ENCODE measurements around the gene MOGAT3.

MOGAT3 gene

GRCh38 chr7:101220295-101220694 lies 19.5 kb upstream of the MOGAT3 start:
- ATAC-seq (replicated peaks) (no peak), DNase-seq (no peak)
- Mint-ChIP-seq H3K27me3 (no peaks in the 10 kb centered on the region), H3K9me3 (no peaks in the 10 kb centered on the region), H3K4me3 (no peak overlapping the region), H3K36me3 (peaks cover 36 to 56% of the 10 kb centered on the region in 2 donors), H3K27ac (no peak overlapping the region), H3K4me1 (peaks cover 26 to 48% of the 10 kb centered on the region in 2 donors)

- H3K4me1 Mint-ChIP-seq: peaks cover 26 to 41% of the 10 kb centered on the region in 2 donors
- peak overlapping the region; percentile 92 to 98 for H3K4me3 Mint-ChIP-seq
- H3K36me3 Mint-ChIP-seq: peaks cover 32 to 49% of the 10 kb centered on the region in 2 donors
- H3K27me3 Mint-ChIP-seq: no peaks in the 10 kb centered on the region
- ATAC-seq (replicated peaks) (peak; percentile 1 to 12), DNase-seq (no peak)
- H3K9me3 Mint-ChIP-seq: no peaks in the 10 kb centered on the region
- H3K27ac Mint-ChIP-seq: peak overlapping the region; percentile 96
Measured at GRCh38 chr7:101218236-101219125, 17.6 kb upstream of the MOGAT3 start.

- peak; percentile 78 to 87 for ATAC-seq (replicated peaks)
- Mint-ChIP-seq H3K4me1 (peaks cover 26 to 41% of the 10 kb centered on the region in 2 donors), H3K27ac (peak within 1 kb of the TSS; percentile 96), H3K36me3 (peaks cover 26 to 40% of the 10 kb centered on the region in 2 donors), H3K4me3 (peak within 1 kb of the TSS; percentile 92 to 98), H3K27me3 (no peaks in the 10 kb centered on the region), H3K9me3 (no peaks in the 10 kb centered on the region)
- DNase-seq: peak; percentile 91
Measured at GRCh38 chr7:101217388-101218235, 16.8 kb upstream of the MOGAT3 start, which contains the start of the genes PLOD3 and ZNHIT1. Gene PLOD3 (minus strand): TSS chr7:101217581. CDS start chr7:101217274, 307 bp downstream. Gene ZNHIT1 (plus strand): TSS chr7:101218165. CDS start chr7:101218196, 31 bp downstream.

- DNase-seq (no peak), ATAC-seq (replicated peaks) (peak; percentile 16 to 19)
- peaks cover 25 to 39% of the 10 kb centered on the region in 2 donors for H3K36me3 Mint-ChIP-seq
- H3K27ac Mint-ChIP-seq: peak overlapping the region; percentile 96
- peaks cover 23 to 36% of the 10 kb centered on the region in 2 donors for H3K4me1 Mint-ChIP-seq
- peak overlapping the region; percentile 92 to 98 for H3K4me3 Mint-ChIP-seq
- no peaks in the 10 kb centered on the region for H3K9me3 Mint-ChIP-seq
- no peaks in the 10 kb centered on the region for H3K27me3 Mint-ChIP-seq
Measured at GRCh38 chr7:101216860-101217387, 16.1 kb upstream of the MOGAT3 start.

- H3K27ac Mint-ChIP-seq: peak overlapping the region; percentile 75
Measured at GRCh38 chr7:101216001-101216859, 15.4 kb upstream of the MOGAT3 start.

GRCh38 chr7:101212014-101212413 lies 11.2 kb upstream of the MOGAT3 start:
- H3K4me3 Mint-ChIP-seq: no peak overlapping the region
- H3K36me3 Mint-ChIP-seq: peaks cover 48 to 58% of the 10 kb centered on the region in 2 donors
- H3K27ac Mint-ChIP-seq: peak overlapping the region; percentile 14
- H3K9me3 Mint-ChIP-seq: no peaks in the 10 kb centered on the region
- peaks cover 10 to 13% of the 10 kb centered on the region in 2 donors for H3K4me1 Mint-ChIP-seq
- no peak for DNase-seq
- H3K27me3 Mint-ChIP-seq: no peaks in the 10 kb centered on the region
- ATAC-seq (replicated peaks): no peak

More at GRCh38 chr7:101216001-101216859, 15.4 kb upstream of the MOGAT3 start:
- Mint-ChIP-seq H3K27me3 (no peaks in the 10 kb centered on the region), H3K4me1 (peaks cover 21 to 29% of the 10 kb centered on the region in 2 donors), H3K4me3 (peak overlapping the region; percentile 92 to 98), H3K36me3 (peaks cover 26 to 37% of the 10 kb centered on the region in 2 donors), H3K9me3 (no peaks in the 10 kb centered on the region)
- ATAC-seq (replicated peaks) (peak in 1 of 2 donors; percentile 4), DNase-seq (no peak)

GRCh38 chr7:101211501-101211900 lies 10.7 kb upstream of the MOGAT3 start:
- H3K27ac Mint-ChIP-seq: no peak overlapping the region
- DNase-seq (no peak), ATAC-seq (replicated peaks) (no peak)
- H3K9me3 Mint-ChIP-seq: no peaks in the 10 kb centered on the region
- H3K36me3 Mint-ChIP-seq: peaks cover 50 to 60% of the 10 kb centered on the region in 2 donors
- H3K27me3 Mint-ChIP-seq: no peaks in the 10 kb centered on the region
- peaks cover 7 to 9% of the 10 kb centered on the region in 2 donors for H3K4me1 Mint-ChIP-seq
- no peak overlapping the region for H3K4me3 Mint-ChIP-seq

- H3K4me1 Mint-ChIP-seq: peaks cover 8 to 9% of the 10 kb centered on the region in 2 donors
- H3K27ac Mint-ChIP-seq: no peak overlapping the region
- peaks cover 52 to 61% of the 10 kb centered on the region in 2 donors for H3K36me3 Mint-ChIP-seq
- no peak for DNase-seq
- H3K4me3 Mint-ChIP-seq: no peak overlapping the region
- H3K9me3 Mint-ChIP-seq: no peaks in the 10 kb centered on the region
- H3K27me3 Mint-ChIP-seq: no peaks in the 10 kb centered on the region
- no peak for ATAC-seq (replicated peaks)
Measured at GRCh38 chr7:101210143-101210542, 9.3 kb upstream of the MOGAT3 start.

- H3K4me3 Mint-ChIP-seq: no peak overlapping the region
- peaks cover 0 to 4% of the 10 kb centered on the region in 2 donors for H3K27me3 Mint-ChIP-seq
- H3K9me3 Mint-ChIP-seq: no peaks in the 10 kb centered on the region
- no peak overlapping the region for H3K27ac Mint-ChIP-seq
- DNase-seq: no peak
- peaks cover 8 to 10% of the 10 kb centered on the region in 2 donors for H3K4me1 Mint-ChIP-seq
- peaks cover 47 to 52% of the 10 kb centered on the region in 2 donors for H3K36me3 Mint-ChIP-seq
- no peak for ATAC-seq (replicated peaks)
Measured at GRCh38 chr7:101208794-101209193, 8.0 kb upstream of the MOGAT3 start.

- no peak overlapping the region for H3K27ac Mint-ChIP-seq
- ATAC-seq (replicated peaks) (no peak), DNase-seq (no peak)
- peaks cover 47 to 52% of the 10 kb centered on the region in 2 donors for H3K36me3 Mint-ChIP-seq
- no peak overlapping the region for H3K4me3 Mint-ChIP-seq
- no peaks in the 10 kb centered on the region for H3K9me3 Mint-ChIP-seq
- H3K4me1 Mint-ChIP-seq: peaks cover 14 to 21% of the 10 kb centered on the region in 2 donors
- H3K27me3 Mint-ChIP-seq: peaks cover 7 to 14% of the 10 kb centered on the region in 2 donors
Measured at GRCh38 chr7:101207459-101207858, 6.6 kb upstream of the MOGAT3 start.

- Mint-ChIP-seq H3K36me3 (peaks cover 39 to 44% of the 10 kb centered on the region in 2 donors), H3K4me3 (no peak overlapping the region), H3K27me3 (peaks cover 12 to 16% of the 10 kb centered on the region in 2 donors), H3K27ac (no peak overlapping the region), H3K4me1 (peaks cover 14 to 25% of the 10 kb centered on the region in 2 donors), H3K9me3 (no peaks in the 10 kb centered on the region)
- no peak for ATAC-seq (replicated peaks)
- DNase-seq: no peak
Measured at GRCh38 chr7:101206665-101207042, 5.8 kb upstream of the MOGAT3 start.

- DNase-seq (no peak), ATAC-seq (replicated peaks) (no peak)
- no peak overlapping the region for H3K4me3 Mint-ChIP-seq
- peaks cover 34 to 42% of the 10 kb centered on the region in 2 donors for H3K36me3 Mint-ChIP-seq
- H3K27ac Mint-ChIP-seq: peak overlapping the region; percentile 76
- peaks cover 17 to 21% of the 10 kb centered on the region in 2 donors for H3K27me3 Mint-ChIP-seq
- no peaks in the 10 kb centered on the region for H3K9me3 Mint-ChIP-seq
- H3K4me1 Mint-ChIP-seq: peaks cover 15 to 30% of the 10 kb centered on the region in 2 donors
Measured at GRCh38 chr7:101205901-101206664, 5.2 kb upstream of the MOGAT3 start.

Data from stimulated activated naive B cell treated with anti-CD40 and anti-IgM and Interleukin-4, amounts not matched to agents 10 μg/mL and 1 μg/mL and 100 μg/mL, for 72 hours (primary cell).